HG02870 (cell line): ENCODE measurements around the gene HSF2BP.
A peak's percentile ranks its signal among the peaks of the same experiment; 100 is the strongest.
"Not testable (repeated sequence)": the region's sequence is repeated elsewhere in the genome, so short reads cannot be mapped to it uniquely, and the experiment has no call there.

Experiments
- ATAC-seq: cut with Tn5 transposase; IDR thresholded peaks from one replicate; pipeline ENCODE4 v1.9.1; 2021; ENCODE audit warnings: mild to moderate bottlenecking, moderate library complexity; ENCODE audit not compliant: unreplicated experiment

Gene HSF2BP

DNA sequence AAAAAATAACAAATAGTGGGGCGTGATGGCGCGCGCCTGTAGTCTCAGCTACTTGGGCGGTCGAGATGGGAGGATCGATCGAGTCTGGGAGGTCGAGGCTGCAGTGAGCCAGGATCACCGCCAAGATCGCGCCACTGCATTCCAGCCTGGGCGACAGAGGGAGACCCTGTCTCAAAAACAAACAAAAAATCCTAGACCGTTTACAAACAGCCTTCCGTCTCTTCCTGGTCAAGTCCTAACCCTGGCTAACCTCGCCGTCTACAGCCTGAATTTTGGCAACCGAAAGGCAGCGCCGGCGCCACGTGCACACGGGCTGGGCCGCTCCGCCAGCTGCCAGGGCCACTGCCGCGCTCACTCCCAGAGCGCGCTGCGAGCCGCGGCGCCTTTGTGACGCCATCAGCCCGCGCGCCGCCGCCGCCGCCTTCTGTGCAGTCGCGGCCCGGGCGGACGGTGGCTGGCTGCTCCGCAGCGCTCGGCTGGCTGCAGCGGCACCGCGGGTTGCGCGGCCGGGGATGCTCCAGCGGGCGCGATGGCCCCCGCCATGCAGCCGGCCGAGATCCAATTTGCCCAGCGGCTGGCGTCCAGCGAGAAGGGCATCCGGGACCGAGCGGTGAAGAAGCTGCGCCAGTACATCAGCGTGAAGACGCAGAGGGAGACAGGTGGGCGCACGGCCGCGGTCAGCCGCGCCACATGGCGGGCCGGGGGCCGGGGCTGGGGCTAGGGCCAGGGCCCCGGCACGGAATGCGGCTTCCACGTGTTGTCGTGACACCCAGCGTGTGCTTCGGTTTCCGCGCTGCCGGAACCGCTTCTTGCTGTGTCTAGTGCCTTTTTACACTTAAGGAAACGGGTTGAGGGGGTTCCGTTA, at the start of gene HSF2BP, which contains the start of gene RRP1B:
Gene HSF2BP, minus strand, starts transcription at position 353 of the 865 bp plus-strand sequence. CDS start 1,392 bp downstream, outside the sequence.
Gene RRP1B, plus strand, starts transcription at position 425 of the 865 bp plus-strand sequence. Its CDS starts 105 bp downstream, at position 530.
- ATAC-seq = peak; percentile 70

DNA sequence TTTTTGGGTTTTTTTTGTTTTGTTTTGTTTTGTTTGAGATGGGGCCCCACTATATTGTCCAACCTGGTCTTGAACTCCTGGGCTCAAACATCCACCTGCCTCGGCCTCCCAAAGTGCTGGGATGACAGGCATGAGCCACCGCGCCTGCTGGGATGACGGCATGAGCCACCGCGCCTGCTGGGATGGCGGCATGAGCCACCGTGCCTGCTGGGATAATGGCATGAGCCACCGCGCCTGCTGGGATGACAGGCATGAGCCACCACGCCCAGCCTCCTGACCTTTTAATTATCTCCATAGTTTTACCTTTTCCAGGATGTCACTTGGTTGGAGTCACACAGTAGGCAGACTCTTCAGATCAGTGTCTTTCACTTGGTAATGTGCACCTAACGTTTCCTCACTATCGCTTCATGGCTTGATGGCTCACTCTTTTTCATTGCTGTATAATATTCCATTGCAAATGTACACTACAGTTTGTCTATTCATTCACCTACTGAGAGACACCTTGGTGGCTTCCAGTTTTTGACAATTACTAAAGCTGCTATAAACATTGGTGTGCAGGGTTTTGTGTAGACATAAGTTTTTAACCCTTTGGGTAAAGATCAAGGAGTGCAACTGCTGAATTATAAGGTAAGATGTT, 49.6 kb upstream of the HSF2BP start:
- no peak for ATAC-seq

DNA sequence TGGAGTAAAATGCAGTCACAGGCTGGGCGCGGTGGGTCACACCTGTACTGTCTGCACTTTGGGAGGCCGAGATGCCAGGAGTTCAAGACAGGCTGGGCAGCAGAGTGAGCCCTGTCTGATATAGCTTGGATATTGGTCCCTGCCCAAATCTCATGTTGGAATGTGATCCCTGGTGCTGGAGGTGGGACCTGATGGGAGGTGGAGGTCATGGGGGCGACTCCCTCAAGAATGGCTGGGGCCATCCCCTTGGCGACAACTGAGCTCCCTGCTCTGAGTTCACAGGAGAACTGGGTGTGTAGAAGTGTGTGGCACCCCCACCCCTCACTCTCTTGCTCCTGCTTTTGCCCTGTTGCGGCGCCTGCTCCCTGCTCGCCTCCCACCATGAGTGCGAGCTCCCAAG, 48.2 kb upstream of the HSF2BP start:
- ATAC-seq = no peak

DNA sequence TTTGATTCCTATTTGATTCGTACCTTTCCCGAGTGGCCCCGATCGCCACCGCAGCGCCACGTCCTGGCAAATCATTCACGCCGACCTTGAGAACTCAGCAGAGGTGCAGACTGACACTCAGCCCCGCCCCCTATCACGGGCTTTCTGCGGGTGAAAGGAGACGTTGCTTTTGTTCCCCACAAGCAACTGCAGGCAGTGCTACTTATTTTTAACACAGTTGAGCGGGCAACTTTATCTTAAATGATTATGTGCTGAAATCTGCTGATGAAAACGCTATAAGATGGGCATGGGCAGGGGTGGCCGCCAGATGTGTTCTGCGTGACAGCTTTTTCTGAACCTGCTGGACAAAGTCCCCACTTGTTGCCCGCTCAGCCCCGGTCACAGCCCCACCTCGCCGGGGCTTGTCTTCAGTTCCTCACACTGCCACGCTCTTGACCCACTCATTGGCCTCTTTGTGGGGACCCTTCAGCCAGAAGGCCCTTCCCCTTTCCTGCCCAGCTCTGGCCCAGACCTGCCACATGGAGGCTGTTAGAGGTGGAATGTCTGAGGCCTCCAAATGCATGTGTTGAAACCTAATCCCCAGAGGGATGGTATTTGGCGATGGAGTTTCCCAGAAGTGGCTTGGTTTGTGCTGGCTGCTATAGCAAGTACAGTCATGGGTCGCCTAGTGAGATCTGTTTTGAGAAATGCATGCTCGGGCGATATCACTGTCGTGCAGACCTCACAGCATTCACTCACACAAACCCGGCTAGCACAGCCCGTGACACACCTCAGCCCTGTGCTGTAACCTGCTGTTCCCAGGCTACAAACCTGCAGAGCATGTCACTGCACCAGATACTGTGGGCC, 44.0 kb upstream of the HSF2BP start:
- no peak for ATAC-seq

DNA sequence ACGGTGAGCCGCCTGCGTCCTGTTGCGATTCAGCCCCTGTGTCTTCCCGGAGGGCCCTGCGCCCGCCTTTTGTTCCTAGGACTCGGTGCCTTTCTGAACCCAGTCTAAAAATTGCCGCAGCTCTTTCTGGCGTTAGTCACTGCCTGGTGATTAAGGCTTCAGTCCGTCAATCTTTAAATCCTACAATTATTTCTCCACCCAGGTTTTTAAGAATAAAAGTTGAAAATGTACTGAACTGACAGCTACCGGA, 43.4 kb upstream of the HSF2BP start:
- no peak for ATAC-seq

DNA sequence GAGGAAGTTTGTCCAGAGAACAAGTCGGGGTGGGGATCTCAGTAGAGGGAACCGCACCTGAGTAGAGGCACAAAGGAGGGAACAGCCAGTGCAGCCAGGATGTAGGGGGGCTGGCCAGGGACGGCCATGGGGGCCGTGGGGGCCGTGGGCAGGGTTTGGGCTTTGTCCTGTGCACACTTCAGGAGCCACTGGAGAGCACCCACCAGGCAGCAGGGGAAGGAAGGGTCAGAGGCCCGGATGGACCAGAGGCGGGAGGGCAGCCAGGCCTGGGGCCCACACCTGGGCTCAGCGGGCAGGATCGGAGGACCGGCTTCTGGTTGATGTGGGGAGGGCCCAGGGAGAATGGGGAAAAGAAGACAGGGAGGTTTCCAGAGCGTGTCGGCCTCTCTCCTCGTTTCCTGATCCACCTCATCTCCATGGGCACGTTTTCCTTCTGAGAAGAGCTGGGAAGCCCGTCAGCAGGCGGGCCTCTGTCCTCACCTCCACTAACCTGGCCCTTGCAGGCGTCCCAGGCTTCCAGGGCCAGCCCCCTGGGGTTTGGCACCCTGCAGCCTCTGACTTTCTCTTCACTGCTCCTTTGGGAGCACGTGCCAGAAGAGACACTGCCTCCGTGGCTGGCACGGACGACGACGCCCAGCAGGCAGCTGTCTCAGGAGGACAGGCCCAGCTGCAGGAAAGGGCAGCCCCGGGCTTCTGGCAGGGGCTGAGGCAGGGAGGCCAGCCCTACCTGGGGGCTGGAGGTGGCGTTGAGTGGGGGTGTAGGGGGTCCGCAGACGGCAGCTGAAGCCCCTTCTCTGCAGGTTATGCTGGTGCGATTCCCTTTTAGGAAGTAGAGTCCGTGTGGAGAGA, 42.9 kb upstream of the HSF2BP start:
- no peak for ATAC-seq

DNA sequence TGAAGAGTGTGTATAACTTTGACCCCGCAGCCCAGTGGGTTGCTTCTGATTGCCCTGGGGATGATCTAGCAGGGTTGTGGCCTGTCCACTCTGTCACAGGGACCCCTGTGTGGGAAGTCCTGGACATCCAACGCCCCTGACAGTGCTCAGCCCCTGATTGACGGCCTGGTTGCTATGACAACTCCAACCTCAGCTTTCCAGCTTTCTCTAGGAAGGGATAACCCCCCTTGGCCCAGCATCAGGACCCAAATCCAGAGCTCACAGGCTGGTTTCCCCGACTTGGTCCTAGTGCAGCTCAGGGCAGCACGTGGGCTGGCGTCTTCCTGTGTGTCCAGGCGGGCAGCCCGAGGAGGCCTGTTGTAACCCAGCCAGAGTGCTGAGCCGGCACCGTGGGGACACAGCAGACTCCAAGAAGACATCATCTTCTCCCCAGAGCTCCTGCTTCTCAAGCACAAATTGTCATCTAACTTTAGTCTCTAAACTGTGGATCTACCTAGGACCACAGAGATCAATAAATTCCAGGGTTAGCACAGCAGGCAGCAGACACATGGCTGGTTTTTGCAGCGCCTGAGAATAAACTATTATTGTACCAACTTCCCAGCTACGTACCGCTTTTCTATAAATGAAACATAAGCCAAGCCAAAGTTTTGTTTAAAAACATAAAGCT, 40.8 kb upstream of the HSF2BP start:
- no peak for ATAC-seq

DNA sequence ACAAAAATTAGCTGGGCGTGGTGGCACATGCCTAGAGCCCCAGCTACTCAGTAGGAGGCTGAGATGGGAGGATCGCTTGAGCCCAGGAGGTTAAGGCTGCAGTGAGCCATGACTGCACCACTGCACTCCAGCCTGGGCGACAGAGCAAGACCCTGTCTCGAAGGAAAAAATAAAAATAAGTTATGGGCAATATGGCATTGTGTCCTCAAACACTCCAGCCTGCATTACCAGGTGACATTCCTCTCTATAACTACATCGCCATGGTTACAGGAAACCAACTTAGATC, 40.1 kb upstream of the HSF2BP start:
- not testable (repeated sequence) for ATAC-seq

DNA sequence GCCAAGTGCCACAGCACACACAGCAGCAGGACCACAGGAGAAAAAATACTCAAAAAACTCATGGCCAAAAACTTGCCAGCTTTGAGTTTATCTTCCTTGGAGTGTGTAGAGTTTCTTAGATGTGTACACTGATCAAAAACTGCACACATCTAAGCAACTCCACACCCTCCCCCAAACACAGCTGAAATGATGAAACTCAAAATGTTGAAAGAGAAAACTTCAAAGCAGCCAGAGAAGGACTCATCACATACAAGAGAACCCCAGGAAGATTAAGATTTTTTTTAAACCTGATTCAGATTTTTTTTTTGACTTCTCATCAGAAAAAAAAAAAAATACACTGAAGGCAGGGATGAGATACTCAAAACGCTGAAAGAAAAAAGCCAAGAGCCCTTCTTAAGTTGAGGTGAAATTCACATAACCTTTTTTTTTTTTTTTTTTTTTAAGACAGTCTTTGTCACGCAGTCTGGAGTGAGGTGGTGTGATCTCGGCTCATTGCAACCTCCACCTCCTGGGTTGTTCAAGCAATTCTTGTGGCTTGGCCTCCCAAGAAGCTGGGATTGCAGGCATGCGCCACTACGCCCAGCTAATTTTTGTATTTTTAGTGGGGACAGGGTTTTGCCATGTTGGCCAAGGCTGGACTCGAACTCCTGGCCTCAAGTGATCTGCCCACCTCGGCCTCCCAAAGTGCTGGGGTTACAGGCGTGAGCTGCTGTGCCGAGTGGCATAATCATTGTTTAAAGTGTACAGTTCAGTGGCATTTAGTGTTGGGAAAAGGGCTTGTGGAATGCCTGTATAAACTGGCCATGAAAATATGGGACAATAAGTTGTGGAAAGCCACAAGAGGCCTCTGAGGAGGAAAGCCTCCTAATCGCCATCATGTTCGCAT, 38.7 kb upstream of the HSF2BP start:
- no peak for ATAC-seq

DNA sequence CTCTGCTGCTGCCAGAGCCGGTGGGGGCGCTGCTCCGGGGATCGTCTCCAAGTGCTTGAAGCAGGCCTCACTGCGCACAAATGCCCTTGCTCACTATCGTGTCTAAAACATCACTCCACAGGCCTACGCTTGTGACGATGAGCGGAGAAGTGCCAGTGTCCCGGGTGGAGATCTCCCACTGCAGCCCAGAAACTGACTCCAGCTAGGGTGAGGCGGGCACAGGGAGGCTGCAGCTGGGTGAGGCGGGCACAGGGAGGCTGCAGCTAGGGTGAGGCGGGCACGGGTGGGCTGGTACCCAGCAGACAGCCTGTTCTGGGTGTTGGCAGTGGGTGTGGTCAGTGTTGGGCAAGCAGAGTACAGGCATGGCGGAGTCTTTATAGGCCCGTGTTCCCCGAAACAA, 36.9 kb upstream of the HSF2BP start:
- no peak for ATAC-seq

DNA sequence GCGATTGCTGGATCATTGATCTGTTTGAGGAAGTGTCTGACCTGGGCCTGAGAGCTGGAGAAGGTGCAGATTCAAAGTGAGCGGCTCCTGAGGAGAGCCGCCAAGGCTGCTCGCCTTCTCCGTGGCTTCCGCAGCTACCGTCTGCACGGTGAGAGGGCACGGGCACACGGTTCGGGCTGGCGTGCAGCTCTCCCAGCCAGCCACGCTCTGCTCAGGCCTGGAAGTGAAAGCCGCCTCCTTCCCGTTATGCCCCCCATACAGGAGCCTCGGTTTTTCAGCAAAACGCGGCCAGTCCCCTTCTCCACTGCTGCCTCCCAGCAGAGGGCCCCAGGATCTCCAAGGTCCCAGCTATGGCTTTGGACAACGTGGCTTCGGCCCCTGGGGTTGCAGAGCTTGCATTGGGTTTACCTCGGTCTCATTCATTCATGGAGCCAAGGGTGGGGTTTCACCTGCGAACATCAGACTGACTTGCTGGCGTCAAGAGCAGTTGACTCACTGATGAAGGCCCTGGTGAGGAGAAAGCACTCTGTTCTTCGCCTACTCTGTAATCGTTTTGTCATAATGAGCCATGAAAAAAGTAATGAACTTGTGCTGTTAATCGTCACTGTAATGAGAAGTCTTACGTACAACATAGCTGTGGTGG, 35.3 kb upstream of the HSF2BP start:
- ATAC-seq = no peak

DNA sequence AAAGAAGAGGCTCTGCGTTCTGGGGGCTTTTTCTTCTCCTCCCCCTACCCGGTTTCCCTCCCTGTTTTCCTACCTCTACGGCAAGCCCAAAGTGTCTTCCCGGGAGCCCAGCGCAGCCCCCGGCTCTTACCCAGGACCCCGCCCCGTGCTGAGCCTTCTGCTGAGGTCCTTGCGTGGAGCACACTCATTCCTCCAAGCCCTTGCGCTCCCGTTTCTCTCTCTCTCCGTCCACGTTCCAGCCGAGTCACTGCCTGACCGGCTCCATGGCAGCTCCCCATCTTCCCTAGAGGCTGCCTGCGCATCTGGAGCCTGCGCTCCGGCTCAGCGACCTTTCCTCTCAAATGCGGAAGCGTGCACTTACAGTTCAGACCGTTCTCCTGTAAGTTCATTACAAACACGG, 34.7 kb upstream of the HSF2BP start:
- ATAC-seq = no peak

DNA sequence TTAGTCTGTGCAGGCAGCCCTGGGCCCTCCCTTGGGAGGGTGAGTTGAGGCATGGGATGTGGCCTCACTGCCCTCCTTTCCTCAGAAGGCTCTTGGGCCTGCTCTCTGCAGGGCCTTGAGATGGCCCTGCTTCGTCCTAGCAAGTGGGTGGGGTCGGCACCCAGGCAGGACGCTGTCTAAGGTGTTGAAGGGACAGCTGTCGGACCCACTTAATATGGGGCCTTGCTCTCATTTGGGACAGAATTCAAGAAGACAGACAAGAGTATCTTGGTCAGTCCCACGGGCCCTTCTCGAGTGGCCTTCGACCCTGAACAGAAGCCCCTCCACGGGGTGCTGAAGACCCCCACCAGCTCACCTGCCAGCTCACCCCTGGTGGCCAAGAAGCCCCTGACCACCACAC, 33.7 kb upstream of the HSF2BP start:
- ATAC-seq = no peak

DNA sequence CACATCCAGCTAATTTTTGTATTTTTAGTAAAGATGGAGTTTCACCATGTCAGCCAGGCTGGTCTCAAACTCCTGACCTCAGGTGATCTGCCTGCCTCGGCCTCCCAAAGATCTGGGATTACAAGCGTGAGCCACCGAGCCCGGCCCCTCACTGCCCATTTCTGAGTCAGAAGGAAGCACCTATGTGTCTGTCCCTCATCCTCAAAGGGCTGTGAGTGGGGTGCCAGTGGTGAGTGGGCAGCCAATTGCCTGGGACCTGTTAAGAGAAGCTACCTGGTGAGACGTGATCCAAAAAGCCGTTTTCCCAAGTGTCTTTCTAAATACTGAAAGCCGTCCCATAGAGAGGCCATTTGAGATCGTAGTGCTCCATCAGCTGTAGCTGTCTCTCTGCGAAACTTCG, 32.5 kb upstream of the HSF2BP start:
- ATAC-seq = no peak

DNA sequence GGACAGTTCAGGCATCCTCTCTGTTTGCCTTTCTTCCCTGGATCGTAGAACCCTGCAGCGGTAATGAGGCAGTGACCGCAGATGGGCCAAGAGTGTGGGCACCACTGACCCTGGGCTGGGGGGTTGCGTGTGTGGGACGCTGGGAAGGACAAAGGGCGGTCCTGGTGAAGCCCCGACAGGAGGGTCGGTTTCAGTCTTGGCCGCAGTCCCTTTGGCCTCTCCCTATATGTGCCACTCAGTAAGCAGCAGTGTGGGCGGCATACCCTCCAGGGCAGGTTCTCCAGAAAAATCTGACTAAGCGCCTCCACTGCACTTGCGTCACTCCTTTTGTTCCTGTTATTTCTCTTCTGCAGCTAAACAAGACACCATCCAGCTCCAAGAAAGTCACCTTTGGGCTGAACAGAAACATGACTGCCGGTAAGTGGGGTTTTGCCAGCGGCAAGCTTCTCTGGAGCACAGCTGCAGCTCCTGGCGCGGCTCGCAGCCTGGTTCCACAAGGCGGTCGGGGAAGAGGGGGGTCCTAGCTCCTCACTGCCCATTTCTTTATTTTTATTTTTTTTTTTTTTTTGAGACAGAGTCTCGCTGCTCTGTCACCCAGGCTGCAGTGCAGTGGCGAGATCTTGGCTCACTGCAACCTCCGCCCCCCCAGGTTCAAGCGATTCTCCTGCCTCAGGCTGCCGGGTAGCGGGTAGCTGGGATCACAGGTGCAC, 32.0 kb upstream of the HSF2BP start:
- ATAC-seq = no peak

DNA sequence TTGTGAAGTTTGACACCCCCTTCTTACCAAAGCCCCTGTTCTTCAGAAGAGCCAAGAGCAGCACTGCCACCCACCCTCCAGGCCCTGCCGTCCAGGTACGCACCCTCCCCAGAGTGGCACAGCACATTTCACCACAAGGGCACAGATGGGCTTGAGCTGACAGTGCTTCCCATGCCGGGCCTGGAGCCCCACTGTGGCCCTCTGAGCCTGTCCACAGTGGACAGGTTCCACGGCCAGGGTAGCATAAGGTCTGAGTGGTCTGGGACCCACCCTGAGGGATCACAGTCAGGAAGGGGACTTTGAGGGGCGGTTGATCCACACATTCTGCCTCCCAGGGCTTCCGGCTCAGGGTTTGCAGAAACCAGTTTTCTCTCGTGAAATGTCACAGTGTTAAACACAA, 31.1 kb upstream of the HSF2BP start:
- no peak for ATAC-seq

DNA sequence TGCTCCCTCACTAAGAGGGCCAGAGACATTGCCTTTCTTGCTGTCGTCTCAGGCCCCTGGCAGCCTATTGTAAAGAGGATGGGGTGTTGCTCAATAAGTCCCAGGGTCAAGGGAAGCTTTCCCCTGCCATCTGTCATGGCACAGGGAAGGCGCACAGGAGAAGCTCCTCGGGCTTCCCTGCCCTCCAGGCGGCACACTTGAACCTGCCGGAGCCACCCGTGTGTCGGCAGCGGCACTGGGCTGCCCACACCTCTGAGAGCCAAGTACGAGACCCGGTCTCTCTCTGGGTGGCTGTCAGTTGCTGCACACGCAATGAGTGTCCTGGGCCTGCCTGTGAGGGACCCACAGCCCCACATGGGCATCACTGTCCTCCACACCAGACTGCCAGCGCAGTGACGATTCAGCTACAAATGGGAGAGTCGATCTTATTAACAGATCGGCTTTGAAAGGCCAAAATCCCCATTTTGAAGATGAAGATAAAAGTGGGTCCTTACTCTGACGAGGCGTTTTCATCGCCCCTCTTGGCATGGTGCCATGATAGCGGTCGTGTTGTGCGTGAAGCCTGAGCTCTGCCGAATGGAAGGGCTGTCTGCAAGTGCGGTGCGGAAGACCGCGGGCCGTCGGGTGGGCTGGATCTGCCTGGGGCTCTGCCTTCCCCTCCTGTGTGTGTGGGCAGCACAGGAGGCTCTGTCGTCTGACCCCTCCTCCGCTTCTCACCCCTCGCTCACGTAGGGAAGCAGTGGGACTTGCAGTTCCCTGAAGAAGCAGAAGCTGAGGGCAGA, 30.5 kb upstream of the HSF2BP start:
- no peak for ATAC-seq

DNA sequence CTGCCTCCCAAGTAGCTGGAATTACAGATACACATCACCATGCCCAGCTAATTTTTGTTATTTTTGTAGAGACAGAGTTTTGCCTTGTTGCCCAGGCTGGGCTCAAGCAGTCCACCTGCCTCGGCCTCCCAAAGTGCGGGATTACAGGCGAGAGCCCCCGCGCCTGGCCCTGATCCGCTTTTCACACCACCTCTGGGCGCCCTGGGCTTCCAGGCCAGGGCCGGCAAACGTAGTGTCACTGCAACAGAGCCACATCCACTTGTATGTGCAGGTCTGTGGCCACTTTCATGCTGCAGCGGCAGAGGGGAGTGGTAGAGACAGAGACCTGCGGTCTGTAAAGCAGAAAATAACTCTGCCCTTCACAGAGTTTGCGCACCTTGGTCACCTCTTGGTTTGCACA, 29.6 kb upstream of the HSF2BP start:
- no peak for ATAC-seq
